Measurements from ENCODE around the gene CFAP410. TPM values are rescaled to one million over a fixed set of nuclear protein-coding genes. Genes with fewer than 3 reads are reported as not detected.
"Not testable (repeated sequence)": the region's sequence is repeated elsewhere in the genome, so short reads cannot be mapped to it uniquely, and the experiment has no call there.

Gene CFAP410
- total RNA-seq, 4 donors from 2014 or later: 23.8 to 44.8 (median 26.0) TPM

DNA sequence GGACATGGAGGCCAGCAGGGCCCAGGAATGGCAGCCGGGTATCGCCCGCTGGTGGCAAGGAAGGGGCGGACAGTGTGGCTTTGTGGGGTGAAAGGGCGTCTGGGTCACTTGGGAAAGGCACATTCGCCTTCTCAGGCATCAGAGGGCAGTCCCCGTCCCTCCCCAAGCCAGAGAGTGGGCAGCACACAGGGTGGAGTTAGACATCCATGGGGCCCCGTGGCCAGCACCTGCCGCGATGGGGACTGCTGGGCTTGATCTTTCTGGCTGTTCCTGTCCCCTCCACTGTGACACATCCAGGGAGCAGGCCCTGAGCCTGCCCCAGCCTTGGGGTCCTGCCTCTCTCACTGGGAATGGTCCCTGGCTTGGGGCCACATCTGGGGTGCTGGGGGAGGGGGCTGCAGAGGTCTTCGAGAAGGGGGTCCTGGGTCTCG is 10.2 kb upstream of the CFAP410 start:
- H3K36me3 ChIP-seq: no peaks in the 10 kb centered on the region
- no peaks in the 10 kb centered on the region for H3K9me3 ChIP-seq
- intact Hi-C loops (cut with DNase I; ENCODE audit: low total_unique reads): loop anchor here (10.0 kb wide), 1 partner anchor 455 kb away; the partner anchor contains the start of gene UBE2G2
- H3K4me1 ChIP-seq: no peaks in the 10 kb centered on the region
- H3K27ac ChIP-seq: no peak overlapping the region
- peaks cover 3 to 5% of the 10 kb centered on the region in 2 donors for H3K27me3 ChIP-seq
- no peak for TF ChIP-seq POLR2A (IDR thresholded peaks at IDR 0.05)
- no peak for TF ChIP-seq CTCF (IDR thresholded peaks at IDR 0.05)
- DNase-seq: no peak
- no peak overlapping the region for H3K4me3 ChIP-seq

GRCh38 chr21:44348861-44349260 is 9.7 kb upstream of the CFAP410 start:
- Histone ChIP-seq H3K4me3 (no peak overlapping the region), H3K27ac (no peak overlapping the region), H3K4me1 (no peaks in the 10 kb centered on the region), H3K9me3 (no peaks in the 10 kb centered on the region), H3K36me3 (no peaks in the 10 kb centered on the region), H3K27me3 (peaks cover 3 to 5% of the 10 kb centered on the region in 2 donors)
- no peak for DNase-seq
- TF ChIP-seq CTCF (IDR thresholded peaks at IDR 0.05) (no peak), POLR2A (IDR thresholded peaks at IDR 0.05) (no peak)
- intact Hi-C loops (cut with DNase I; ENCODE audit: low total_unique reads): loop anchor here (10.0 kb wide), 1 partner anchor 456 kb away; the partner anchor contains the start of gene UBE2G2

DNA sequence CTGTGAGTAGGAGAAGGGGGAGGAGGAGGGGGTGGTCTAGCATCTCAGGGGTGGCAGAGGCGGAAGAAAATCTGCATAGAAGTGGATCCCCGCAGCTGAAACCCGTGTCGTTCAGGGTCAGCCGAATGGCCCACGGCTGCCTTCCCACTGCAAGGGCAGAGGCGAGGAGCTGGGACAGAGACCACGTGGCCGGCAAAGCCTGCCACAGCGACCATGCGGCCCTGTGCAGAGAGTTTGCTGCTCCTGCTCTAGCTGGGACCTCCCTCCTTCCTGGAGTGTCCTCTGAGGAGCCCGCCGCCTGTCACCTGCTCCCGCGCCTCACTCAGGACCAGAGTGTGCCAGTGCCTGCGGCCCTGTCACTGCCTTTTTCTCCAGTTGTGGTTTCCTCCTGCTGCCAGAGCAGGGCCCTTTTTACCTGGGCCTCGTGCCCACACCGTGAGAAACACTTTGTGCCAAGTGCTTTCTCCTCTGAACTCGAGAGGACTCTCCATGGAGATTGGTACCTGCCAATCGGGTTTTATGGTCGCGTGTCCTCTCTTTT is 8.8 kb upstream of the CFAP410 start:
- intact Hi-C loops (cut with DNase I; ENCODE audit: low total_unique reads): loop anchor here (10.0 kb wide), 1 partner anchor 457 kb away; the partner anchor contains the start of gene UBE2G2
- DNase-seq: no peak
- peaks cover 3 to 5% of the 10 kb centered on the region in 2 donors for H3K27me3 ChIP-seq

GRCh38 chr21:44345495-44345894 is 6.3 kb upstream of the CFAP410 start:
- DNase-seq: no peak
- Histone ChIP-seq H3K27me3 (peaks cover 3 to 5% of the 10 kb centered on the region in 2 donors), H3K9me3 (no peaks in the 10 kb centered on the region), H3K4me1 (no peaks in the 10 kb centered on the region), H3K27ac (no peak overlapping the region), H3K4me3 (no peak overlapping the region), H3K36me3 (no peaks in the 10 kb centered on the region)
- intact Hi-C loops (cut with DNase I; ENCODE audit: low total_unique reads): loop anchor here (10.0 kb wide), 1 partner anchor 459 kb away; the partner anchor contains the start of gene UBE2G2
- no peak for TF ChIP-seq POLR2A (IDR thresholded peaks at IDR 0.05)
- TF ChIP-seq CTCF (IDR thresholded peaks at IDR 0.05): no peak

More for the DNA sequence above, 8.8 kb upstream of the CFAP410 start:
- Histone ChIP-seq H3K4me1 (no peaks in the 10 kb centered on the region), H3K9me3 (no peaks in the 10 kb centered on the region), H3K27ac (no peak overlapping the region), H3K36me3 (no peaks in the 10 kb centered on the region), H3K4me3 (no peak overlapping the region)
- TF ChIP-seq POLR2A (IDR thresholded peaks at IDR 0.05): no peak
- no peak for TF ChIP-seq CTCF (IDR thresholded peaks at IDR 0.05)

DNA sequence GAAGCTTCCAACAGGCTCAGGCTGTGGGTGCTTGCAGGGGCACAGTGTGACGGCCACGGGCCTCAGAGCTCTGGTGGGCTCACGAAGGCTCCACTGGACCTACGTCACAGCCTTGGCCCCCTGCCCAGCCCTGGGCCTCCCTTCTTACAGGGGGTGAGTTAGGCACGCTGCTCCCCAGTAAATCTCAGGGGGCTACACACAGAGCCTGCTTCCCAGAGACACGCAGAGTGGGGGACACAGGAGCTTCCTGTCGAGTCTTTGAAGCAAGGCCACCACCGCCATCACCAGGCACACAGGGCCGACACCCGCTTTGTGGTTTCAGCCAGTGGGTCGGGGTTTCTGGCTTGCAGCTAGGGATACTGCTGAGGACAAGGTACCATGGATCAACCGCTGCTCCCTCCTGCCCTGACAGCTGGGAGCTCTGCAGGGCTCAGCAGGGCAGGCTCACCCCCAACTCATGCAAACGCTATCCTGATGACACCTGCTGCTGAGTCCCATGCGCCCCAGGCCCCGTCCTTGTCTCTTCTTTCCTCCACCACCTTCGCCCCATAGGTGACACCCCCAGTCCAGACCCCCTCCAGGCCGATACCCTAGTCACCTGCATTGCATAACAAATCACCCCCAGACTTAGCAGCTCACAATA is 5.5 kb upstream of the CFAP410 start:
- no peaks in the 10 kb centered on the region for H3K36me3 ChIP-seq
- peaks cover 0 to 7% of the 10 kb centered on the region in 2 donors for H3K4me1 ChIP-seq
- H3K27ac ChIP-seq: no peak overlapping the region
- no peak overlapping the region for H3K4me3 ChIP-seq
- TF ChIP-seq CTCF (IDR thresholded peaks at IDR 0.05): no peak
- no peak for DNase-seq
- H3K27me3 ChIP-seq: peaks cover under 1 to 5% of the 10 kb centered on the region in 2 donors
- intact Hi-C loops (cut with DNase I; ENCODE audit: low total_unique reads): loop anchor here (10.0 kb wide), 1 partner anchor 460 kb away; the partner anchor contains the start of gene UBE2G2
- no peaks in the 10 kb centered on the region for H3K9me3 ChIP-seq

DNA sequence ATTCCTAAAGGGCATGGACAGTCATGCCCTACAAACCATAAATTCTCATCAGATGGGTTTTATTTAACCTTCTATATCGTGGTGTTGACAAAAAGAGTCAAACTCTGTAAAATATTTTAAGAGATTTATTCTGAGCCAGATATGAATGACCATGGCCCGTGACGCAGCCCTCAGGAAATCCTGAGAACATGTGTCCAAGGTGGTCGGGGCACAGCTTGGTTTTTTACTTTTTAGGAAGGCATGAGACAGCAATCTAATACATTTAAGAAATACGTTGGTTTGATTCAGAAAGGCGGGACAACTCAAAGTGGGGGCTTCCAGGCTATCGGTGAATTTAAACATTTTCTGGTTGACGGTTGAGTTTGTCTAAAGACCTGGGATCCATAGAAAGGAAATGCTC is 3.8 kb upstream of the CFAP410 start:
- not testable (repeated sequence) for H3K36me3 ChIP-seq, H3K4me3 ChIP-seq, H3K9me3 ChIP-seq, DNase-seq, H3K4me1 ChIP-seq, H3K27ac ChIP-seq, H3K27me3 ChIP-seq
- intact Hi-C loops (cut with DNase I; ENCODE audit: low total_unique reads): loop anchor here (10.0 kb wide), 1 partner anchor 462 kb away; the partner anchor contains the start of gene UBE2G2

DNA sequence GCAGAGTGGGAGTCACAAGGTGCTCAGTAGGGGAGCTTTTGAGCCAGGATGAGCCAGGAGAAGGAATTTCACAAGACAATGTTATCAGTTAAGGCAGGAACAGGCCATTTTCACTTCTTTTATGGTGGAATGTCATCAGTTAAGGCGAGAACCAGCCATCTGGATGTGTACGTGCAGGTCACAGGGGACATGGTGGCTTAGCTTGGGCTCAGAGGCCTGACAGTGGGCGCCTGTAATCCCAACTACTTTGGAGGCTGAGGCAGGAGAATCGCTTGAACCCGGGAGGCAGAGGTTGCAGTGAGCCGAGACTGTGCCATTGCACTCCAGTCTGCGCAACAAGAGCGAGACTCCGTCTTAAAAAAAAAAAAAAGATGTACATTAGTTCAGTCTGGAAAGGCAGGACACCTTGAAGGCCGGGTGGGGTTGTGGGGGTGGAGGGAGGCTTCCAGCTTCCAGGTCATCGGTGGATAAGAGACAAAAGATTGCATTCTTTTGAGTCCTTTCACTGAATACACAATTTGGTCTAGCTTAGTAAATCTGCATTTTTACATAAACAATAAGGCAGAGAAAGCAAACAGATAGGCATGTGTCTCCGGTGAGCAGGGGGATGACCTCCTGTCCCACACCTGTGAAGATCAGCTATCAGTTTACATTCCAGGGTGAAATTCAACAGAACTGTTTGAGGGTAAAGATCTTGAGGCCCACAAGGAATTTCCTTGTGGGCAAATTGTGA is 2.7 kb upstream of the CFAP410 start:
- intact Hi-C loops (cut with DNase I; ENCODE audit: low total_unique reads): loop anchor here (10.0 kb wide), 1 partner anchor 463 kb away; the partner anchor contains the start of gene UBE2G2
- not testable (repeated sequence) for H3K4me1 ChIP-seq, H3K36me3 ChIP-seq, DNase-seq, H3K4me3 ChIP-seq, H3K27ac ChIP-seq, H3K27me3 ChIP-seq, H3K9me3 ChIP-seq

Measured in uterus (tissue), 4 donors.